K562 (cell line): ENCODE results near the gene FUNDC2. TPM values are rescaled to one million over a fixed set of nuclear protein-coding genes. Genes with fewer than 3 reads are reported as not detected.

Experiments used
- BRD4 ChIP-seq: fragments of 200-600 bp; sonication (generic); IDR thresholded peaks from 2 replicates; pipeline ENCODE4 v1.6.1; 2017; ENCODE audit warnings: inconsistent platforms
- CBX2 ChIP-seq: fragments of 200-600 bp; sonication (generic); IDR thresholded peaks from one replicate; pipeline ENCODE4 v1.6.1; 2012; ENCODE audit warnings: mild to moderate bottlenecking, low read length, inconsistent platforms; ENCODE audit not compliant: insufficient read depth, poor library complexity, severe bottlenecking
- CBX3 ChIP-seq, 2 experiments: IDR thresholded peaks; 1 replicate in 1 of 2; 2 replicates in 1 of 2; pipeline ENCODE4 v1.6.1; 2012; ENCODE audit warnings: inconsistent platforms in 2 of 2, low read length in 2 of 2, borderline replicate concordance in 1 of 2, control low read depth in 1 of 2
- CCAR2 ChIP-seq: fragments of 200-400 bp; formaldehyde crosslinking; IDR thresholded peaks from 2 replicates; pipeline ENCODE4 v1.6.1; 2017; ENCODE audit warnings: mild to moderate bottlenecking, low read depth, low read length
- EHMT2 ChIP-seq: fragments of 450-650 bp; IDR thresholded peaks from 2 replicates; pipeline ENCODE4 v1.6.1; 2018; ENCODE audit warnings: antibody characterized with exemption
- ESRRB ChIP-seq: fragments of 250-450 bp; sonication (Bioruptor Pico); IDR thresholded peaks from 2 replicates; pipeline ENCODE4 v1.5.0; 2020; ENCODE audit warnings: mild to moderate bottlenecking, moderate library complexity, borderline replicate concordance
- ETS2 ChIP-seq: IDR thresholded peaks from 2 replicates; pipeline ENCODE4 v1.6.1; 2016; ENCODE audit warnings: borderline replicate concordance, missing genetic modification characterization, mild to moderate bottlenecking, moderate library complexity, missing compliant biosample characterization; ENCODE audit not compliant: poor library complexity, severe bottlenecking
- EZH2 ChIP-seq: IDR thresholded peaks from 2 replicates; pipeline ENCODE4 v1.6.1; 2012; ENCODE audit warnings: low read depth, mild to moderate bottlenecking, inconsistent platforms, low read length, borderline replicate concordance
- HEY1 ChIP-seq: fragments of 250-450 bp; sonication (Bioruptor Pico); IDR thresholded peaks from 2 replicates; pipeline ENCODE4 v1.5.0; 2020; ENCODE audit warnings: mild to moderate bottlenecking, moderate library complexity, borderline replicate concordance
- HNRNPK ChIP-seq: fragments of 200-400 bp; formaldehyde crosslinking; IDR thresholded peaks from one replicate; pipeline ENCODE4 v1.6.1; 2018; ENCODE audit warnings: mild to moderate bottlenecking, low read depth, low read length; ENCODE audit not compliant: poor library complexity, severe bottlenecking
- MED1 ChIP-seq: sonication (generic); formaldehyde crosslinking; IDR thresholded peaks from 2 replicates; pipeline ENCODE4 v1.8.1; 2023; ENCODE audit warnings: missing genetic modification reagents, borderline replicate concordance
- MITF ChIP-seq: IDR thresholded peaks from 2 replicates; pipeline ENCODE4 v1.6.1; 2014; ENCODE audit warnings: antibody characterized with exemption
- RBFOX2 ChIP-seq: fragments of 200-400 bp; formaldehyde crosslinking; IDR thresholded peaks from 2 replicates; pipeline ENCODE4 v1.6.1; 2017; ENCODE audit warnings: low read depth, mild to moderate bottlenecking, low read length, moderate library complexity
- RCOR1 ChIP-seq, 2 experiments: IDR thresholded peaks; 2 replicates each; pipeline ENCODE4 v1.6.1; 2012; ENCODE audit warnings: low read depth in 2 of 2, low read length in 2 of 2, borderline replicate concordance in 1 of 2, improper control_type of control experiment in 1 of 2
- RFX5 ChIP-seq: IDR thresholded peaks from 2 replicates; pipeline ENCODE4 v1.6.1; 2011; ENCODE audit warnings: low read depth, mild to moderate bottlenecking, improper control_type of control experiment, low read length
- SMAD3 ChIP-seq: fragments of 450-650 bp; formaldehyde crosslinking; conservative IDR thresholded peaks from 2 replicates; pipeline ENCODE4 v1.4.0; 2020; ENCODE audit warnings: mild to moderate bottlenecking
- TCF3 ChIP-seq: sonication (generic); formaldehyde crosslinking; IDR thresholded peaks from 2 replicates; pipeline ENCODE4 v1.4.0; 2020; ENCODE audit warnings: mild to moderate bottlenecking, missing genetic modification reagents
- TEAD2 ChIP-seq: fragments of 450-650 bp; IDR thresholded peaks from 2 replicates; pipeline ENCODE4 v1.6.1; 2016; ENCODE audit warnings: missing genetic modification characterization, control low read depth, missing compliant biosample characterization
- THRA ChIP-seq: fragments of 450-650 bp; IDR thresholded peaks from 2 replicates; pipeline ENCODE4 v1.6.1; 2017; ENCODE audit warnings: mild to moderate bottlenecking, moderate library complexity
- TRIM24 ChIP-seq, 2 experiments: fragments of 450-650 bp; IDR thresholded peaks; 2 replicates each; pipeline ENCODE4 v1.6.1; 2016
- U2AF1 ChIP-seq: fragments of 200-400 bp; formaldehyde crosslinking; optimal IDR thresholded peaks from 2 replicates; pipeline ENCODE3; 2017; ENCODE audit warnings: mild to moderate bottlenecking, low read depth, low read length, moderate library complexity
- ZBTB2 ChIP-seq: fragments of 450-650 bp; IDR thresholded peaks from 2 replicates; pipeline ENCODE4 v1.6.1; 2016; ENCODE audit warnings: antibody characterized with exemption
- ZC3H4 ChIP-seq: sonication (generic); formaldehyde crosslinking; IDR thresholded peaks from 2 replicates; pipeline ENCODE4 v1.9.0; 2021; ENCODE audit warnings: missing genetic modification reagents, borderline replicate concordance
- ZFP30 ChIP-seq: fragments of 250-450 bp; sonication (Bioruptor Pico); IDR thresholded peaks from 2 replicates; pipeline ENCODE4 v1.8.0; 2022; ENCODE audit warnings: moderate library complexity, mild to moderate bottlenecking, inconsistent platforms, borderline replicate concordance
- ZNF239 ChIP-seq: fragments of 250-450 bp; sonication (Bioruptor Pico); IDR thresholded peaks from 2 replicates; pipeline ENCODE4 v1.4.0; 2020; ENCODE audit warnings: mild to moderate bottlenecking
- ZNF316 ChIP-seq: fragments of 450-650 bp; IDR thresholded peaks from 2 replicates; pipeline ENCODE4 v1.6.1; 2016
- ZNF644 ChIP-seq: fragments of 200-800 bp; sonication (Bioruptor generic); IDR thresholded peaks from 2 replicates; pipeline ENCODE4 v1.6.1; 2016; ENCODE audit warnings: low read depth, missing genetic modification characterization, missing compliant biosample characterization
- polyA plus RNA-seq, 8 experiments: library from polyadenylated mRNA; depleted of rRNA in 4 of 8; stranded (reverse) in 5 of 8; unstranded in 3 of 8; fragments of >200 nt; fragmentation: Nextera tagmentation in 2 of 8; fragmentation: Illumina TruSeq in 1 of 8; extraction: Ambion mirVana in 2 of 8; extraction: Trizol in 1 of 8; gene quantifications; 2 replicates each; pipeline versions ENCODE4 v1.2.1 to v1.2.3, GENCODE V29; 2011 to 2014; ENCODE audit warnings: inconsistent platforms in 1 of 8, missing spikeins in 1 of 8
- total RNA-seq, 7 experiments: library from RNA; depleted of rRNA in 6 of 7; stranded (reverse); fragments of >200 nt in 6 of 7; fragmentation: Illumina TruSeq in 2 of 7; extraction: Trizol in 2 of 7; gene quantifications; 2 replicates each; pipeline versions ENCODE4 v1.2.1 to v1.2.3, GENCODE V29; 2011 to 2021; ENCODE audit warnings: low replicate concordance in 1 of 7

FUNDC2 gene
- total and polyA plus RNA-seq, 9 of the 15 experiments (the other 6 are each of a cell fraction or from before 2014, with no cell fraction given) = 50.6 to 235 (median 123) TPM

- no peak for TF ChIP-seq TRIM24 (IDR thresholded peaks at IDR 0.05)
- no peak for TF ChIP-seq TCF3 (CRISPR knock-in tag)
- TF ChIP-seq MED1 = no peak
- no peak for TF ChIP-seq MITF
- no peak for TF ChIP-seq TEAD2 (tag)
- TF ChIP-seq U2AF1 = no peak
- TF ChIP-seq RCOR1 (IDR thresholded peaks at IDR 0.05; ENCODE audit: borderline replicate concordance in 1 of 2, low read depth in 2 of 2, low read length in 2 of 2) = no peak
- TF ChIP-seq EHMT2 = no peak
- TF ChIP-seq EZH2 = no peak
- TF ChIP-seq ESRRB (CRISPR knock-in tag) = no peak
- TF ChIP-seq ETS2 (tag) = no peak
- TF ChIP-seq BRD4 = no peak
- TF ChIP-seq RBFOX2 = peak; percentile 82
- TF ChIP-seq ZFP30 (CRISPR knock-in tag) = no peak
- no peak for TF ChIP-seq RFX5
- TF ChIP-seq SMAD3 (CRISPR knock-in tag) = no peak
- TF ChIP-seq ZBTB2 = no peak
- no peak for TF ChIP-seq ZNF239
- no peak for TF ChIP-seq ZNF644 (tag)
- TF ChIP-seq CCAR2 = no peak
- no peak for TF ChIP-seq HEY1 (CRISPR knock-in tag)
- TF ChIP-seq CBX3 (IDR thresholded peaks at IDR 0.05; ENCODE audit: borderline replicate concordance in 1 of 2, low read length in 2 of 2) = no peak
- no peak for TF ChIP-seq CBX2
- no peak for TF ChIP-seq ZNF316
- no peak for TF ChIP-seq THRA
- TF ChIP-seq HNRNPK = no peak
- no peak for TF ChIP-seq ZC3H4
These were observed 44.5 kb downstream of the FUNDC2 start, which contains the start of the genes BRCC3, CMC4 and MTCP1 (continued) for GRCh38 chrX:155070975-155071693.
